GM18951 (cell line): ENCODE data around the gene TBKBP1.

Source experiments
- POLR2A ChIP-seq: IDR thresholded peaks from 4 replicates; pipeline ENCODE4 v1.6.1; 2011; ENCODE audit warnings: mild to moderate bottlenecking; ENCODE audit not compliant: insufficient read length, insufficient read depth; ENCODE audit errors: extremely low read depth
- in situ Hi-C: fragments of 300-500 bp; cut with MboI; formaldehyde crosslinking; loops from one replicate; pipeline ENCODE4 v1.12.0; 2022; ENCODE audit warnings: low sequenced_read_pairs, mixed read lengths, inconsistent platforms; ENCODE audit not compliant: unreplicated experiment

Gene TBKBP1

GRCh38 chr17:47697906-47698711 is 4.1 kb downstream of the TBKBP1 start:
- in situ Hi-C loops, result no loop called here

GRCh38 chr17:47698749-47699535 is 5.0 kb downstream of the TBKBP1 start:
- no peak for TF ChIP-seq POLR2A
- in situ Hi-C loops, result no loop called here

More at GRCh38 chr17:47697906-47698711, 4.1 kb downstream of the TBKBP1 start:
- TF ChIP-seq POLR2A, result no peak

- no peak for TF ChIP-seq POLR2A
- in situ Hi-C loops, result no loop called here
Observed at GRCh38 chr17:47699536-47699840, 5.5 kb downstream of the TBKBP1 start.

- in situ Hi-C loops, result no loop called here
- TF ChIP-seq POLR2A, result no peak
Observed at GRCh38 chr17:47700471-47701449, 6.8 kb downstream of the TBKBP1 start.

- no peak for TF ChIP-seq POLR2A
- in situ Hi-C loops, result no loop called here
Observed at GRCh38 chr17:47701608-47702007, 7.6 kb downstream of the TBKBP1 start.

GRCh38 chr17:47702391-47702995 is 8.5 kb downstream of the TBKBP1 start:
- in situ Hi-C loops, result no loop called here

GRCh38 chr17:47703191-47703591 is 9.2 kb downstream of the TBKBP1 start:
- TF ChIP-seq POLR2A, result no peak
- in situ Hi-C loops, result no loop called here

More at GRCh38 chr17:47702391-47702995, 8.5 kb downstream of the TBKBP1 start:
- TF ChIP-seq POLR2A, result no peak

GRCh38 chr17:47703671-47704070 is 9.7 kb downstream of the TBKBP1 start:
- in situ Hi-C loops, result no loop called here
- TF ChIP-seq POLR2A, result no peak

GRCh38 chr17:47704116-47704515 is 10.2 kb downstream of the TBKBP1 start:
- in situ Hi-C loops, result no loop called here
- no peak for TF ChIP-seq POLR2A

- in situ Hi-C loops, result no loop called here
- TF ChIP-seq POLR2A, result no peak
Observed at GRCh38 chr17:47704736-47705135, 10.8 kb downstream of the TBKBP1 start.

GRCh38 chr17:47705536-47706530 is 11.9 kb downstream of the TBKBP1 start:
- in situ Hi-C loops, result no loop called here
- no peak for TF ChIP-seq POLR2A
